Activated naive CD4-positive, alpha-beta T cell treated with anti-CD3 and anti-CD28 coated beads, Interleukin-2, amount 50 U/mL, for 16 hours (primary cell): ENCODE results near the gene PAX1.

Source experiments
- DNase-seq: peaks from one replicate; pipeline ENCODE4 v3.0.0-alpha.2; 2020

The PAX1 gene

DNA sequence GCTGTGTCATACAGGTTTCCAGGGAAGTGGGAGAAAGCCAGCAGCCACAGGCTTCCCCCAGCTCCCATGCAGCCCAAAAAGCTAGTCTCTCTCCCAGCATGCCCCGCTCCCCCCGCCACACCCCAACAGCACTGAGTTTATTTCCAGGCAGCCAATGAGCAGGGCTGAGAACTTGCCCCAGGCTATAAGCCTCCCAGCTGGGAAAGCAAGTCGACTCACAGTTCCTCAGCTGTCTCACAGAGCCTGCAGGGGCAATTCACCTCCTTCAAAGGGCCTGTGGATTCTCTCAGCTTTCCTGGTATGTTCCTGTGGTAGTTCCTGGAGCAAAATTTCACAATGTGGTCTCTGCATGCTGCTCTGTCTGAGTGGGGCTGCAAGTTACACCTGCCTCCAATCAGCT is 34.2 kb downstream of the PAX1 start:
- no peak for DNase-seq

DNA sequence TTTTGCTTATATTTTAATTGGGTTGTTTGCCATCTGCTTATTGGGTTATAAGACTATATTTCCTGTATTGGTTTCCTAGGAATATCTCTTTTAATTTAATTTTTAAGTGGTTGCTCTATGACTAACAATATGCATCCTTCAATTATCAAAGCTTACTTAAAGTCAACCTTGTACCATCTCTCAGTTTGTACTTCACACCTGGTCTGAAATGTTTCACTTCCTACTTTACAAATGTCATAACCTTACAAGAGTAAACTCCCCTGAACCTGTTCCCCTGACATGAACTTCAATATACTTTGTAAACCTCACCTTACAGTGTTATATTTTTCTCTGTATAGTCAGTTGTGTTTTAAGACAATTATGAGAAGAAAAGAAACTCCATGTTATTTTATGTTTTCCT is 35.8 kb downstream of the PAX1 start:
- no peak for DNase-seq

DNA sequence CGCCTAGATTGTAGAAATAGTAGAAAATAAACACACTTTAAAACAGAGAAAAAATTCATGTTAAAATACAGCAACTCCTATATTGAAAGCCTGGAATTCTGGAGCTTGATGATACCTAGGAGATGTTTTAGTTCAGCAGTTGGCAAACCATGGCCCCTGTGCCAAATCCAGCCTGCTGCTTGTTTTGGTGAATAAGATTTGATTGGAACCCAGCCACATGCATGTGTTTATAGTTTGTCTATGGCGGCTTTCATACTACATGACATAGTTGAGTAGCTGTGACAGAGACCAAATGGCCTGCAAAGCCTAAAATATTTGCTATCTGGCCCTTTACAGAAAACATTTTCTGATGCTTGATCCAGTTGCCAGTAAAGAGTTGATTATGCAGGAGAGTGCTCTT is 57.2 kb downstream of the PAX1 start:
- no peak for DNase-seq

DNA sequence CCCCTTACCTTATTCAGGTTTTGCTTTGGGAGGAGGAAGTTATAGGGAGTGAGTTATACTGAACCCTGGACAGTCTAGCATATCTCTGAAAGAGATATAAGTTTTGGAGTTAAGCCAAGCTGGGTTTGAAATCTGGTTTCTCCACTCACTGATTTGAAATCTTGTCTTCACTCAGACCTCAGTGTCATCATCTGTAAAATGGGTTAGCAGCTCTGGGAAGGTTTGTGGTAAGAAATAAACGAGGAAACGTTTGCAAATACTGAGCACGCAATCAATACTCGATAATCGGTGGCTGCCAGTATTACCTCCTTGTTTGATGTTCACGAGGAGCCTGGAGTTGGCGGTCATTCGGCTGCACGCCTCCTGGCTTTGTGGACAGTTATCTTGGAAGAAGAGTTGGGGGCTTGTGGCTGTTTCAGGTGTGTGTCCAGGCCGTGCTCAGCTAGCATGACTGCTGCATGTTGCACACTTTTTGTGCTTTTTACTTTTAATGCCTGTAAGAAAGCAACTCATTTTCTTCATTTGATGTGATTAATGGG is 61.8 kb downstream of the PAX1 start:
- DNase-seq = no peak

DNA sequence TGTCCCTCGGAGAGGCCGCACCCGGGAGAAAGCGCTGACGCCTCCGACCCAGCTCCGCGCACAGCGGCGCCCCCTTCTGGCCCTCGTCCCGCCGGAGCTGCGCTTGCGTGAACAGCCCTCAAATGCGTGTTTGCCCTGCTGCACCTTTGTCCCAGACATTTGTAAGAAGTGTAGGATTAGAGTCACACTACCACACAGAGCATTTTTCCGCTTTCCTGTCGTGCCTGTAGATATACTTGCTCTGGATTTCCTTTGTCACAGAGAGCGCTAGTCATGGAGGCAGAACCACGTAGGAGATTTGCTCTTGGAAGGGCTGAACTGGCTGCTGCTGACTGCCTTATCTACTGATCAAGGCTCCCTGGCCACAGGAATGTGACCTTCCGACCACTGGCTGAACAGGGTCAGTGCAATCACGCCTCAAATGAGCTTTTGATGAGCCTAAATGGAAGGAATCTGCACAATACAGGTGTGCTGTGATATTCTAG is 62.3 kb downstream of the PAX1 start:
- no peak for DNase-seq
